Measurements from ENCODE around the gene TNFSF9.
"Not testable (repeated sequence)": the region's sequence is repeated elsewhere in the genome, so short reads cannot be mapped to it uniquely, and the experiment has no call there.

TNFSF9 gene

DNA sequence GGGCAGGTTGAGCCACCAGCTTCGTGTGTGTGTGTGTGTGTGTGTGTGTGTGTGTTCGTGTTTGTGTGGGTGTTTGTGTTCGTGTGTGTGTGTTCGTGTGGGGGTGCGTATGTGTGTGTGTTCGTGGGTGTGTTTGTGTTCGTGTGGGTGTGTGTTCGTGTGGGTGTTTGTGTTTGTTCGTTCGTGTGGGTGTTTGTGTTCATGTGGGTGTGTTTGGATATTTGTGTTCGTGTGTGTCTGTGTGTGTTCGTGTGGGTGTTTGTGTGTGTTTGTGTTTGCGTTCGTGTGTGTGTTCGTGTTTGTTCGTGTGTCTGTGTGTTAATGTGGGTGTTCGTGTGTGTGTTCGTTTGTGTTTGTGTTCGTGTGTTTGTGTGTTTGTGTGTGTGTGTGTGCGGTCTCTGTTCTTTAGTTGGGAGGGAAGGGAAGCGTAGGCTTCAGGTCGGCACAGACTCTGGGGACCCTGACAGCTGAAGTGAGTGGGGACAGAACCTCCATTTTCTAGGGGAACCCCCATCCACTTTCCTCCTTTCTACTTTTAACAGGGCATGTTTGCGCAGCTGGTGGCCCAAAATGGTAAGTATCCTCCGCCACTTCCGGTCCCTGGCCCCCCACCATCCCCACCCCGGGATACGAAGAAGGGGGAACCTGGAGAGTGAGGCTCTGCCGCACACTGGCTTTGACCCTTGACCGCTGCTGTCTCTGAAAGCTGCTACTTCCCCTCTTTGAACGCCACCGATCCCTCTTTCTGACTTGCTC, 1.6 kb downstream of the TNFSF9 start:
- DNase-seq, result no peak

DNA sequence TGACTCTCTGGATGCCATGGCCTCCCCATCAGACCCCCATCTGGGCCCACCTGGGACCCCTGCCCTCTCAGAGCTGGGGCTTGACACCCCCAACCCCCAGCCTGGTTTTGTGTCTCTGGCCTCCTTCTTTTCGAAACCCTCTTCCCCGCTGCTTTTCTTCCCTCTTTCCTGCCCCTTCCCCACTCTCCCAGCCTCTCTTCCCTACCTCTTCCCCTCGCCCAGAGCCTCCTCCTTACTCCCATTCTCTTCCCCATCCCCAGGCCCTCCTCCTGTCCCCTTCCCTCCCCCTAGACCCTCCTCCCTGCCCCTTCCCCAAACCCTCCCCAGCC, 2.1 kb downstream of the TNFSF9 start:
- DNase-seq, result no peak

DNA sequence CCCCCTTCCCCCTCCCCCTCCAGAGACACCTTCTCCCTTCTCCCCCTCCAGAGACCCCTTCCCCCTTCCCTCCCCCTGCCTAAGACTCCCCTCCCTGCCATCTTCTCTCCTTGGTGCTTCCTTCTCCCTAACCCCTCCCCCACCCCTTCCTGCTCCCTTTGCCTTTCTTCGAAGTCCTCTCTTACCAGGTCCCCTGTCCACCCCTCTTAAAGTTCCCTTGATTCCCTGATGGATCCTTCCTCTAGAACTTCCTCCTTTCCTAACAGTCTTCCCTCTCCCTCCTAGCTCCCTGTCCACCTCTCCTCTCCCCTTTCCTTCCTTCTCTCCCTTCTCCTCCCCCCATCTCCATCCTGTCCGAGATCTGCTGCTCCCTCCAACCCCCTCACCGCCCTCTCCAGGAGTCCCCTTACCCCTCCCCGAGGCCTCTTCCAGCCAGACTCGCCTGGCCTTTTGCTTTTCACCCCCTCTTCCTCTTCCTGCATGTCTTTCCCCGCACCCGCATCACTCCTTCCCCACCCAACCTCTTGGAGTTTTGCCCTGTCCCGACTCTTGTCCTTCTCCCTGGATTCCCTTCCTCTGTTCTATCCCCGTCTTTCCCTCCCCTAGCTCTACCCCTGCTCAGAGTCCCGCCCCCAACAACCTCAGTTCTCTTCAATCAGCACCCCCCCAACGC, 3.1 kb downstream of the TNFSF9 start:
- no peak for DNase-seq

DNA sequence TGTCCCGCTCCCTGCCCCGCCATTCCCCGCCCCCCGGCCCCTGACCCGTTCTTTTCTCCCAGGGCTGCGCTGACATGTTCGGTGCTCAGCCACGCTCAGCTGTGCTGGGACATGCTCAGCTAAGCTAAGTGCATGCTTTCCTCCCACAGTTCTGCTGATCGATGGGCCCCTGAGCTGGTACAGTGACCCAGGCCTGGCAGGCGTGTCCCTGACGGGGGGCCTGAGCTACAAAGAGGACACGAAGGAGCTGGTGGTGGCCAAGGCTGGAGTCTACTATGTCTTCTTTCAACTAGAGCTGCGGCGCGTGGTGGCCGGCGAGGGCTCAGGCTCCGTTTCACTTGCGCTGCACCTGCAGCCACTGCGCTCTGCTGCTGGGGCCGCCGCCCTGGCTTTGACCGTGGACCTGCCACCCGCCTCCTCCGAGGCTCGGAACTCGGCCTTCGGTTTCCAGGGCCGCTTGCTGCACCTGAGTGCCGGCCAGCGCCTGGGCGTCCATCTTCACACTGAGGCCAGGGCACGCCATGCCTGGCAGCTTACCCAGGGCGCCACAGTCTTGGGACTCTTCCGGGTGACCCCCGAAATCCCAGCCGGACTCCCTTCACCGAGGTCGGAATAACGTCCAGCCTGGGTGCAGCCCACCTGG, 3.7 kb downstream of the TNFSF9 start:
- DNase-seq, result no peak

DNA sequence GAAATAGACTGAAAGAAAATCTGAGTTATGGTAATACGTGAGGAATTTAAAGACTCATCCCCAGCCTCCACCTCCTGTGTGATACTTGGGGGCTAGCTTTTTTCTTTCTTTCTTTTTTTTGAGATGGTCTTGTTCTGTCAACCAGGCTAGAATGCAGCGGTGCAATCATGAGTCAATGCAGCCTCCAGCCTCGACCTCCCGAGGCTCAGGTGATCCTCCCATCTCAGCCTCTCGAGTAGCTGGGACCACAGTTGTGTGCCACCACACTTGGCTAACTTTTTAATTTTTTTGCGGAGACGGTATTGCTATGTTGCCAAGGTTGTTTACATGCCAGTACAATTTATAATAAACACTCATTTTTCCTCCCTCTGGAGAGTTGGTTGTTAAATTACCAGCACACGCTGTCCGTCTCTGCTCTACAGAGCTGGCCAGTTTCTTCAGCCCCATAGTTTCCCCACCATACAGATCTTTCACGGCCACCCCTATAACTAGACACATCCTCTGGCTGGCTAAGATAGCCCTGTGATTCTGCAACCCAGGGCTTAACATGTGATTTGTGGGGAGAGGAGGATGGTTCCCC, 4.8 kb downstream of the TNFSF9 start:
- DNase-seq, result no peak

DNA sequence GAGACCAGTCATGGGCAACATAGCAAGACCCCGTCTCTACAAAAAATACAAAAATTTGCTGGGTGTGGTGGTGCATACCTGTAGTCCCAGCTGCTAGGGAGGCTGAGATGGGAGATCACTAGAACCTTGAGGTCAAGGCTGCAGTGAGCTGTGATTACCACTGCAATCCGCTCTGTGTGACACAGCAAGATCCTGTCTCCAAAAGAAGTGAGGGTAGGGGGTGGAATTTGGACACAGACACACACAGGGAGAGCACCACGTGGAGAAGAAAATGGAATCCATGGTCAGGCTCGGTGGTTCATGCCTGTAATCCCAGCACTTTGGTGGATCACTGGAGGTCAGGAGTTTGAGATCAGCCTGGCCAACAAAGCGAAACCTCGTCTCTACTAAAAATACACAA, 8.7 kb downstream of the TNFSF9 start:
- DNase-seq, result no peak

DNA sequence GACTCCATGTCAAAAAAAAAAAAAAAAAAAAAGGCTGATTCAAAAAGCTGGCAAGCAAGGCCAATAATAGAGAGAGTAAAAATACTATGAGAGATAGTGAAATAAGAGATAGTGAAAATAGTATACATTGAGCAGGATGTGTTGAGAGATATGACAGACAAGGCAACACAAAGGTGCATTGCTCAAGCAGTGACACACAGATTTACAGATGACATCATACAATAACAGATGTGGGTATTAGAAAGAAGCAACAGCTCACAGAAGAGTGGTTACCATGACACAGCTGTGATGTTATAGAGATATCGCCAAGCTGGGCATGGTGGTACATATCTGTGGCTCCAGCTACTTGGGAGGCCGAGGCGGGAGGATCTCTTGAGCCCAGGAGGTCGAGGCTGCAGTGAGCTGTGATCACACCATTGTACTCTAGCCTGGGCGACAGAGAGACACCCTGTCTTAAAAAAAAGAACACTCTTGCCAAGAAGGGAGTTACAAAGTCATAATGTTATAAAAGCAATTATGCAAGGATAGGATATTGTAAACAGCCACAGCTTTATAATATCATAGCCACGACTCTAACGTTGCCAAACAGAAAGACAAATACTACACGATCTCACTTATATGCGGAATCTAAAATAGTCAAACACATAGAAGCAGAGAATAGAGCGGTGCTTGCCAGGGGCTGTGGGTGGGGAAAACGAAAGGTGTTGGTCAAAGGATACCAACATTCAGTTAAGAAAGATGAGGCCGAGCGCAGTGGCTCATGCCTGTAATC, 10.3 kb downstream of the TNFSF9 start:
- DNase-seq, result no peak

DNA sequence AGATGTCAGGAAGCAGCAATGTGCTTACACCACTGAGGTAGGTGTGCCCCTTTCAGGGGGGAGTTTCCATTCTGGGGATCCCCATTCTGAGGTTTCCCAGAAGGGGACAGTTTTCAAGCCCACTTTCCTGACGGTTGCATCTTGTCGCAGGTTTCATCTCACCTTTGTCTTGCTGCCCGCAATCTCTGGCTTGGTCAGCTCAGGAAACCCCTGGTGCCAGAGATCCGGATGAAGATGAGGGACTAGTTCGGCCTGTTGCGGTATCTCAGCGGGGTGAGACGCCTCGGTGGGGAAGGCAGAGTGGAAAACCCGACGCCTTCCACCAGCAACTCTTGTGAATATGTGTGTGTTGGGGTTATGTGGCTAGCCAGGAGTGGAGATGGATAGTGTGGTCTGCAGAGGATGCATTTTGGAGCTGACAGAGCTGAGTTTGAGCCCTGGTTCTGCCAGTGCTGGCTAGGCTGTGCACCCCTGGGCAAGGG, 13.1 kb downstream of the TNFSF9 start:
- no peak for DNase-seq

DNA sequence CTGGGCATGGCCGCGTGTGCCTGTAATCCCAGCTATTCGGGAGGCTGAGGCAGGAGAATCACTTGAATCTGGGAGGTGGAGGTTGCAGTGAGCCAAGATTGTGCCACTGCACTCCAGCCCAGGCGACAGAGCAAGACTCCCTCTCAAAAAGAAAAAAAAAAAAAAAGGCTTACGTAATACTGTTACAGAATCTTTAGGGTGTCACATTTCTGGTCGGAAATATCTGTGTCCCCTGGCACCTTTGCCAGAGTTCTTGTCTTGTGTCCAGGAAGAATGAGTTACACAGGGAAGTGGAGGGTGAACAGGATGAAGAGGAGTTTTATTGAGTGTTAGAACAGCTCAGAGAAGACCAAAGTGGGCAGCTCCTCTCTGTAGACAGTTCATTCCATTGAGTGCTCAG, 19.9 kb downstream of the TNFSF9 start:
- DNase-seq, result not testable (repeated sequence)

DNA sequence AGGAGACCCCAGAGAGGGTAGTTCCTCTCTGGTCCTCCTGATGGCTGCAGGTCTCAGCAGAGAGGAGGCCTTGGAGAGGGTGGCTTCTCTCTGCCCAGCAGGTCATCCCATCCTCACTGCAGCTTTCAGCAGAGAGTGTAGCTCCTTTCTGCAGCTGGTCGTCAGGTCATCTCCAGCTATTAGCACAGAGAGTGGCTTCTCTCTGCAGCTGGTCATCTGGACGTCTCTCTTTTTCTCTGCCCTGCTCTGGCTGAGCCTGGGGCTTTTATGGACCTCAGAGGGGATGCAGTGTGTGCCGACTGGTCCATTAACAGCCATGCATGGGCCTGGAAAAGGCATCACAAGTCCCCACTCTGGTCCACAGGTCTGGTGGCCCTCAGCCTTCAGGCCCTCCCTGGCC, 20.3 kb downstream of the TNFSF9 start:
- DNase-seq, result no peak

DNA sequence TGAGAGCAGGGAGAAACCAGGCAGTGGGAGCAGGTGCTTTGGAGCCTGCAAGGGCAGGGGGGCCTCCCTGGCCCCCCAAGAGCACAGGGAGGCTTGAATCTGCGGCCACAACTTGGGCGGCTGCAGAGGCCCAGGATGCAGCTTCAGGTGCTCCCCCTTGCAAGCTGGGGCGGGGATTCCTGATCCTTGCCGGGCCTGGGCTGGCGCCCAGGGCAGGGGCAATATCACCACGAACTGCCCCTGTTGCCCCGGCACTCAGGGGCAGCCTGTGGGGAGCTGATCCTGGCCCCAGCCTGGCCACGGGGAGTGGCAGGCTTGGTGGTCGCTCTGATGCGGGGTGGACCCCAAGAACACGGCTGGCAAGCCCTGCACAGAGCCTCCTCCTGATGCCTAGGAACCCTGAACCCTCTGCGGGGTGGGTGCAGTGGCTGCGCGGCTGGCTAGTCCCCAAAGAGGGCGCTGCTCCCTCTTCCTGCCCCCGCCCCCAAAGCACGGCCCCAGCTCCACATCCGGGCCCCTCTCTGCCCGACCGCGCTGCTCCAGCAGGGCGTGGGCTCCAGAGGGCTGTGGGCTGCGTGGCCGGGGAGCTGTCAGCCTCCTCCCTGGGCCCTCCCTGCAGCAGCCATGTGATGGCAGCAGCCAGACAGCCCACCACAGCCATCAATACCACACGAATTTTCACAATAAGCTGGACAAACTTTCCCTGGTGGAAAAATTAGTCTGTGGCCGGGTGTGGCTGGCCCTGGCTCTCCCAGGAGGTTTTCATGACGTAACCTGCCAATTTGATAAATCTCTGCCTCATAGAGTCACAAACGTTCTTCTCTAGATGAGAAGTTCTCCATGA, 21.0 kb downstream of the TNFSF9 start:
- no peak for DNase-seq

DNA sequence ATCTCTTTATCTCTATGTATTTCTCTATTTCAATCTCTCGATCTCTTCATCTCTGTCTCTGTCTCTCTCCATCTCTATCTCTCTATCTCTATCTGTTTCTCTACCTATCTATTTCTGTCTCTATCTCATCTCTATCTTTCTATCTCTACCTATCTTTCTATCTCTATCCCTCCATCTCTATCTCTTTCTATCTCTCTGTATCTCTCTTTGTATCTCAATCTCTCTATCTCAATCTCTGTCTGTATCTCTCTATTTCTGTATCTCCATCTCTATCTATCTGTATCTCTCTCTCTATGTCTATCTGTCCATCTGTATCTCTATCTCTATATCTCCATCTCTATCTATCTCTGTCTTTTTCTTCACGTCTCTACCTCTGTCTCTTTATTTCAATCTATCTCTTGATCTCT, 25.2 kb downstream of the TNFSF9 start:
- no peak for DNase-seq

DNA sequence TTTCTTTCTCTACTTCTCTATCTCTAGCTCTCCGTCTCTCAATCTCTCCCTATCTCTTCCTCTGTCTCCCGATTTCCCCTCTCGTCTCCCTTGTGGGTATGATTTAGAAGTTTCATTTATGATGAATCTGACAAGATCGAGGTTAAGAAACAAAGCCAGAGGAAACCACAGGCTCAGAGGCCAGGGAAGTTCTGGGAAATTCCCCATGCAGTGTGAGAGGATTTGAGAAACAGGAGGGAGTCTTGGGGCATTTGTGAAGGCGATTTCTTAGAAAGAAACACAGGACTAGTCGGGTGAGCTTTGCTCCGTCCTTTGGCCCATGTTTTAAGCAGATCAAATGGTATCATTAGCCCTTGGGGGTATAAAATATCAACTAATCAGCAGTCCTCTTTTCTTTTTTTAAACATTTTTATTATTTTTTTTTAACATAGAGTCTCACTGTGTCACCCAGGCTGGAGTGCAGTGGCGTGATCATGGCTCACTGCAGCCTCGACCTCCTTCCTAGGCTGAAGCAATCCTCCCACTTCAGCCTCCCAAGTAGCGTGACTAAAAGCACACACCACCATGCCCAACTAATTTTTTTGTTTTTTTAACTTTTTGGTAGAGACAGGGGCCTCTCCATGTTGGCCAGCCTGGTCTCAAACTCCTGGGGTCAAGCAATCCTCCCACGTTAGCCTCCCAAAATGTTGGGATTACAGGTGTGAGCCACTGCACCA, 25.8 kb downstream of the TNFSF9 start:
- no peak for DNase-seq

DNA sequence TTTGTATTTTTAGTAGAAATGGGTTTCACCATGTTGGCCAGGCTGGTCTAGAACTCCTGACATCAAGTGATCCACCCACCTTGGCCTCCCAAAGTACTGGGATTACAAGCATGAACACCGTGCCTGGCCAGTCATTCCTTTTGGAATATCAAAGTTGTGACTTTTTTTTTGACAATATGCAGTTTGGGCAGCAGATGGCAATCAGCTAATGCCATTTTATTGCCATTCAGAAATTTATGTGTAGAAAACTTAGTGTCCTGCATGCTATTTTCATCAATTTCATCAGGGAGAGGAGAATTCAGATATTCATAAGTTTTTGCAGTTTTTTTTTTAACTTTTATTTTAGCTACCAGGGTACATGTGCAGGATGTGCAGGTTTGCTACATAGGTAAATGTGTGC, 31.6 kb downstream of the TNFSF9 start:
- DNase-seq, result not testable (repeated sequence)

DNA sequence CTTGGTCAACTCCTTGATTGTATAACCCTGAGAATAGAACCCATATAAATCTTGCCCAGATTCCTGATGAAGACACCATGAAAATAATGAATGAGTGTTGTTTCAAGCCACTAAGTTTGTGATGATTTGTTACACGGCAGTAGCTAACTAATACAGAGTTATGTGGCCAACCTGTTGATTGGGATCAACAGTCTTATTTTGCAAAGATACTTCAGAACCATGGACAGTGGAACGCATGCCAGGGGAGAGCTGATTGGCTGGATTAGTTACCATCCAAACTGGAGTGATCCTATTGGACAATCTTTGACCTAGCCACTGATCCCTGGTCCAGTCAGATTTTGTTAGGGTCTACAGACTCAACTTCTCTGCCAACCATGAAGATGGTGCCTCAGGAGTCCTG, 33.6 kb downstream of the TNFSF9 start:
- DNase-seq, result no peak

DNA sequence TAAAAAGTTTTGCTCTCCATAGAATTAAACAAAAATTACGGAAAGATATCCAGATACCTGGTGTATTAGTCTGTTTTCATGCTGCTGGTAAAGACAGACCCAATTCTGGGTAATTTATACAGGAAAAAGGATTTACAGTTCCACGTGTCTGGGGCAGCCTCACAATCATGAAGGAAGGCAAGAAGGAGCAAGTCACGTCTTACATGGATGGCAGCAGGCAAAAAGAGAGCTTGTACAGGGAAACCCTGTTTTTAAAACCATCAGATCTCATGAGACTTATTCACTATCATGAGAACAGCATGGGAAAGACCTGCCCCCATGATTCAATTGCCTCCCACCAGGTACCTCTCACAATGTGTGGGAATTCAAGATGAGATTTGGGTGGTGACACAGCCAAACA, 35.9 kb downstream of the TNFSF9 start:
- DNase-seq, result not testable (repeated sequence)

DNA sequence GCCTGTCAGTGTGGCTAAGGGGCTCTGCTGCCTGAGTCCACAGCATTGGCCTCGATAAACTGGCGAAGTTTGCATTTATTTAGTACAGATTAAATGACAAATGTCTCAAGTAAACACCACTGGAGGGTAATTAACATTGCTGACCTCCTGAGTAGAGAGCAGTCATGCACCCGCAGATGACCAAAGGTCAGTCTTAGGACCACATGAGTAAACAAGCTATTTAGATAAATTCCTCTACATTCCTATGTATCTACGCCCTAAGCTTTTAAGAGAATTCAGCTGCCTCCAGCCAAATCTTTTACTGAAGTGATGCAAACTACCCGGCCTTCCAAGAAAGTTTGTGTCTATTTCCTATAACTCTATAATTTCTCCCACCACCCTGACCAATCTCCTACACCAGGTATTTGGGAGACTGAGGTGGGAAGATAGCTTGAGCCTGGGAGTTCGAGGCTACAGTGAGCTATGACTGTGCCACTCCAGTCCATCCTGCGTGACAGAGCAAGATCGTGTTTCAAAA, 37.2 kb downstream of the TNFSF9 start:
- no peak for DNase-seq

DNA sequence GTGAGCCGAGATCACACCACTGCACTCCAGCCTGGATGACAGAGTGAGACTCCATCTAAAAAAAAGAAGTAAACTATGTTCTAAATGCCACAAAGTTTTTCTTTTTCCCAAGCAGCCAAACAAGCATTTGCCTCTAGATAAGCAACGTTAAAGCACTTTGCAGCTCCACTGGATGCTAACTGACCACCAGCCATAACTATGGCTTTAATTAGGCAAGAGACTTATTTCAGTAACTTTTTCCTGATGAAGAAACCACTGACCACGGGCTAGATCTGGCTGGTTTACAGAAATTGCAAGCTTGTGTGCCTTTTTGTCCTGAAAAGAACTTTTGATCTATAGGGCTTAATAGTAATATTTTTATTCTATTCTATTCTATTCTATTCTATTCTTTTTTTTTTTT, 38.0 kb downstream of the TNFSF9 start:
- DNase-seq, result no peak

DNA sequence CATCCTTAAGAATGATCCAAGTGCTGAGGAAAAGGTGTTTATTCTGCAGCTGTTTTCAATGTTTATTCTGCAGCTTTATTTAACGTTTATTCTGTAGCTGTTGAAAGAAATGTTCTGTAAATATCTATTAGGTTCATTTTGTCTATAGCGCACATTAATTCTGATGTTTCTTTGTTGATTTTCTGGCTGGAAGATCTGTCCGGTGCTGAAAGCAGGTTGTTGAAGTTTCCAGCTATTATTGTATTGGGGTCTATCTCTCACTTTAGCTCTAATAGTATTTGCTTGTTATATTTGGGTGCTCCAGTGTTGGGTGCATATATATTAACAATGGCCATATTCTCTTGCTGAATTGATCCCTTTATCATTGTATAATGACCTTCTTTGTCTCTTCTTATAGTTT, 39.9 kb downstream of the TNFSF9 start:
- no peak for DNase-seq

DNA sequence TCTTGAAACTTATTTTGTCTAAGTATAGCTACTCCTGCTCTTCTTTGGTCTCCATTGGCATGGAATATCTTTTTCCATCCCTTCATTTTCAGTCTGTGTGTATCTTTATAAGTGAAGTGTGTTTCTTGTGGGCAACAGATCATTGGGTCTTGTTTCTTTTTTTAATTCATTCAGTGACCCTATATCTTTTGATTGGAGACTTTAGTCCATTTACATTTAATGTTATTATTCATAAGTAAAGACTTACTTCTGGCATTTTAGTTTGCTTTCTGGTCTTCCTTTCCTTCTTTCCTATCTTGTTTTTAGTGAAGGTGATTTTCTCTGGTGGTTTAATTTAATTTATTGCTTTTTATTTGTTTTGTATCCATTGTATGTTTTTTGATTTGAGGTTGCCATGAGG, 40.3 kb downstream of the TNFSF9 start:
- DNase-seq, result no peak

DNA sequence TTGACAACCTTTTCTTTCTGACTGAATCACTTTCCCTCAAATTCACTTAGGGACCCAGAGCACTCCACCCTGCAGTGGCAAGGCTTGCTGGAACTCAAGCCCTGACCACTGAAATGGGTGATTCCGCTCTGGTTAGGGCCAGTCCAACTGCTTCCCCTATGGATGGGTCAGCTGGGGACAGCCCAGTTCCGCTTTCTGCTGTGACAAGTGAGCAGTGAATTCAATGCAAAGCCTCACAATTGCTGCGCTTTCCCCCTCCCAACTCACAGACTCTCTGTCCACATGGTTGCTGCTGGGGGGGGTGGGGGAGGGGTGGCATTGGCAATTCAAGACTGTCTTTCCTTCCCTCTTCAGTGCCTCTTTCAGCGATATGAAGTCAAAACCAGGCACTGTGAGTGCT, 41.4 kb downstream of the TNFSF9 start:
- no peak for DNase-seq
